Loucy (cell line): ENCODE data around the gene MCM9.
"Not testable (repeated sequence)": the region's sequence is repeated elsewhere in the genome, so short reads cannot be mapped to it uniquely, and the experiment has no call there.

Experiments used
- H2AFZ ChIP-seq: fragments of 200-600 bp; sonication (generic); 2 replicates; pipeline ENCODE4 v1.6.0; 2016; ENCODE audit warnings: antibody characterized with exemption, mild to moderate bottlenecking, low read length, moderate library complexity
- H3F3A ChIP-seq: fragments of 200-600 bp; 2 replicates; pipeline ENCODE4 v1.6.0; 2016; ENCODE audit warnings: antibody characterized with exemption, low read depth, mild to moderate bottlenecking
- H3K27me3 ChIP-seq: fragments of 200-600 bp; sonication (generic); 2 replicates; pipeline ENCODE4 v1.6.1; 2014; ENCODE audit warnings: low read length, mild to moderate bottlenecking; ENCODE audit not compliant: insufficient read depth, poor library complexity, severe bottlenecking
- H3K36me3 ChIP-seq: fragments of 200-600 bp; sonication (generic); 2 replicates; pipeline ENCODE4 v1.6.1; 2016; ENCODE audit warnings: low read length; ENCODE audit not compliant: insufficient read depth
- H3K4me1 ChIP-seq: fragments of 200-600 bp; sonication (generic); 2 replicates; pipeline ENCODE4 v1.5.1; 2014; ENCODE audit warnings: low read length, mild to moderate bottlenecking; ENCODE audit not compliant: insufficient read depth, poor library complexity, severe bottlenecking
- H3K4me2 ChIP-seq: fragments of 200-600 bp; sonication (generic); 2 replicates; pipeline ENCODE4 v1.6.0; 2014; ENCODE audit warnings: antibody characterized with exemption, low read length, low read depth, mild to moderate bottlenecking; ENCODE audit not compliant: poor library complexity, severe bottlenecking
- H3K4me3 ChIP-seq: fragments of 200-600 bp; sonication (generic); 2 replicates; pipeline ENCODE4 v1.5.1; 2014; ENCODE audit warnings: low read length, mild to moderate bottlenecking, mixed read lengths; ENCODE audit not compliant: poor library complexity, severe bottlenecking
- H3K79me2 ChIP-seq: fragments of 200-600 bp; sonication (generic); 2 replicates; pipeline ENCODE4 v1.6.1; 2014; ENCODE audit warnings: low read length; ENCODE audit not compliant: insufficient read depth
- H3K9ac ChIP-seq: fragments of 200-600 bp; sonication (generic); 2 replicates; pipeline ENCODE4 v1.6.0; 2014; ENCODE audit warnings: mild to moderate bottlenecking, low read depth, low read length, moderate library complexity; ENCODE audit not compliant: poor library complexity, severe bottlenecking
- H3K9me2 ChIP-seq: fragments of 200-600 bp; sonication (generic); replicated peaks from 2 replicates; pipeline ENCODE4 v1.6.1; 2016; ENCODE audit warnings: low read depth, low read length, mixed read lengths
- H3K9me3 ChIP-seq: fragments of 200-600 bp; sonication (generic); 2 replicates; pipeline ENCODE4 v1.6.1; 2014; ENCODE audit warnings: mild to moderate bottlenecking, antibody characterized with exemption, low read length, low read depth; ENCODE audit not compliant: insufficient read depth
- H4K20me1 ChIP-seq: fragments of 200-600 bp; sonication (generic); 2 replicates; pipeline ENCODE4 v1.6.0; 2014; ENCODE audit warnings: antibody characterized with exemption, low read length, mild to moderate bottlenecking; ENCODE audit not compliant: insufficient read depth, poor library complexity, severe bottlenecking
- EZH2phosphoT487 ChIP-seq: fragments of 200-600 bp; IDR thresholded peaks from 2 replicates; pipeline ENCODE4 v1.6.1; 2018; ENCODE audit warnings: antibody characterized with exemption, mild to moderate bottlenecking, moderate library complexity, borderline replicate concordance
- TF ChIP-seq, protein P1 (sequence below): fragments of 200-600 bp; sonication (generic); conservative IDR thresholded peaks from 2 replicates; pipeline ENCODE4 v1.5.1; 2014; ENCODE audit warnings: mild to moderate bottlenecking, antibody characterized with exemption, low read length

MCM9 gene

DNA sequence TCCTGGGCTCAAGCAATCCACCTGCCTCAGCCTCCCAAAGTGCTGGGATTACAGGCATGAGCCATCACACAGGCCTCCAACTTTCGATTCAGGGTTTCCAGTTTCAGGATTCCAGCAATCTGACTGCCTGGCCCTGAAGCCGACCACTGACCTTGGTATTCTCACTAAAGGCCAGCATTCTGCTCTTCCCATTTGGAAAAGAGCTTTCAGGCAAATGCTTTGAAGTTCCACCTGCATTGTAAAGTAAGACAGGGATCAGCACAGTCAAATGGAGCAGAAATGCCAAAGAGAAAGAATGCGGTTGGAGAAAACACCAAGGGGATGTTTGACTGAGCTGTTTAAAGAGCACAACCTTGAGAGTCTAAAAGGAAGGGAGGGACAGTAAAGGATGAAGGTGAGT, 166.5 kb downstream of the MCM9 start:
- no peak overlapping the region for H3K4me2 ChIP-seq
- no peaks in the 10 kb centered on the region for H3K9me3 ChIP-seq
- no peaks in the 10 kb centered on the region for H3K36me3 ChIP-seq
- H4K20me1 ChIP-seq, result no peaks in the 10 kb centered on the region
- TF ChIP-seq, protein P1, sequence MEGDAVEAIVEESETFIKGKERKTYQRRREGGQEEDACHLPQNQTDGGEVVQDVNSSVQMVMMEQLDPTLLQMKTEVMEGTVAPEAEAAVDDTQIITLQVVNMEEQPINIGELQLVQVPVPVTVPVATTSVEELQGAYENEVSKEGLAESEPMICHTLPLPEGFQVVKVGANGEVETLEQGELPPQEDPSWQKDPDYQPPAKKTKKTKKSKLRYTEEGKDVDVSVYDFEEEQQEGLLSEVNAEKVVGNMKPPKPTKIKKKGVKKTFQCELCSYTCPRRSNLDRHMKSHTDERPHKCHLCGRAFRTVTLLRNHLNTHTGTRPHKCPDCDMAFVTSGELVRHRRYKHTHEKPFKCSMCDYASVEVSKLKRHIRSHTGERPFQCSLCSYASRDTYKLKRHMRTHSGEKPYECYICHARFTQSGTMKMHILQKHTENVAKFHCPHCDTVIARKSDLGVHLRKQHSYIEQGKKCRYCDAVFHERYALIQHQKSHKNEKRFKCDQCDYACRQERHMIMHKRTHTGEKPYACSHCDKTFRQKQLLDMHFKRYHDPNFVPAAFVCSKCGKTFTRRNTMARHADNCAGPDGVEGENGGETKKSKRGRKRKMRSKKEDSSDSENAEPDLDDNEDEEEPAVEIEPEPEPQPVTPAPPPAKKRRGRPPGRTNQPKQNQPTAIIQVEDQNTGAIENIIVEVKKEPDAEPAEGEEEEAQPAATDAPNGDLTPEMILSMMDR, result no peak
- no peak for TF ChIP-seq EZH2phosphoT487
- no peak overlapping the region for H3K4me3 ChIP-seq
- H3K79me2 ChIP-seq, result no peaks in the 10 kb centered on the region
- no peaks in the 10 kb centered on the region for H3F3A ChIP-seq
- H3K4me1 ChIP-seq, result no peaks in the 10 kb centered on the region
- H3K27me3 ChIP-seq, result no peaks in the 10 kb centered on the region
- H2AFZ ChIP-seq, result peak overlapping the region; percentile 51; the same call in 1 of the 2 replicates
- H3K9ac ChIP-seq, result no peak overlapping the region
- H3K9me2 ChIP-seq, result no peaks in the 10 kb centered on the region

GRCh38 chr6:118765316-118765715, 169.6 kb downstream of the MCM9 start:
- not testable (repeated sequence) for H3K4me3 ChIP-seq, H3K36me3 ChIP-seq, H3K9me3 ChIP-seq, H3K27me3 ChIP-seq, H3F3A ChIP-seq, H3K4me1 ChIP-seq, H2AFZ ChIP-seq, H3K4me2 ChIP-seq, H3K9ac ChIP-seq, H3K9me2 ChIP-seq, H3K79me2 ChIP-seq, H4K20me1 ChIP-seq

- no peaks in the 10 kb centered on the region for H3K9me2 ChIP-seq
- no peak overlapping the region for H2AFZ ChIP-seq
- H3K4me2 ChIP-seq, result no peak overlapping the region
- no peaks in the 10 kb centered on the region for H3K9me3 ChIP-seq
- TF ChIP-seq EZH2phosphoT487, result no peak
- TF ChIP-seq, protein P1, result no peak
- no peak overlapping the region for H3K9ac ChIP-seq
- H4K20me1 ChIP-seq, result no peaks in the 10 kb centered on the region
- no peak overlapping the region for H3K4me3 ChIP-seq
- H3K79me2 ChIP-seq, result no peaks in the 10 kb centered on the region
- no peaks in the 10 kb centered on the region for H3K36me3 ChIP-seq
- no peaks in the 10 kb centered on the region for H3K27me3 ChIP-seq
- no peaks in the 10 kb centered on the region for H3K4me1 ChIP-seq
- H3F3A ChIP-seq, result no peaks in the 10 kb centered on the region
Measured at GRCh38 chr6:118764766-118765165, 170.2 kb downstream of the MCM9 start.
